Panc1 (cell line): ENCODE data around the gene KCNQ2. TPM values are rescaled to one million over a fixed set of nuclear protein-coding genes. Genes with fewer than 3 reads are reported as not detected.

ENCODE experiments used
- ATAC-seq: fragments of 200-7000 bp; cut with Tn5 transposase; 2 replicates; pipeline ENCODE4 v1.9.1; 2020; ENCODE audit warnings: mild to moderate bottlenecking, moderate library complexity
- BruUV-seq: library from RNA; stranded (reverse); fragments of 400-500 nt; replicated peaks from 2 replicates; lab custom pipeline; 2021; lab: Mats Ljungman, UMichigan
- CTCF ChIA-PET: fragments of 300-600 bp; sonication (Branson Sonifier 250); formaldehyde crosslinking; loops from one replicate; lab custom pipeline; 2022; ENCODE audit warnings: antibody characterized with exemption; lab: Charles Lee
- POLR2A ChIA-PET: fragments of 300-600 bp; sonication (Branson Sonifier 250); formaldehyde crosslinking; loops from one replicate; lab custom pipeline; 2022; ENCODE audit warnings: antibody characterized with exemption; lab: Charles Lee
- DNase-seq: peaks from one replicate; pipeline ENCODE4 v3.0.0-alpha.2; 2010; ENCODE audit warnings: low read depth, low spot score
- H3K27ac ChIP-seq: 2 replicates; pipeline ENCODE4 v1.5.1; 2011; ENCODE audit warnings: mild to moderate bottlenecking, low read length, inconsistent platforms
- H3K27me3 ChIP-seq: fragments of 200-500 bp; sonication (Bioruptor generic); 2 replicates; pipeline ENCODE4 v1.6.0; 2014; ENCODE audit warnings: low read length, inconsistent platforms; ENCODE audit not compliant: control insufficient read depth, insufficient read depth
- H3K36me3 ChIP-seq: fragments of 200-500 bp; sonication (Bioruptor generic); 2 replicates; pipeline ENCODE4 v1.5.1; 2014; ENCODE audit warnings: inconsistent platforms, mild to moderate bottlenecking, low read length, moderate library complexity; ENCODE audit not compliant: control insufficient read depth, insufficient read depth
- H3K4me1 ChIP-seq: 2 replicates; pipeline ENCODE4 v1.5.1; 2011; ENCODE audit warnings: inconsistent platforms, mild to moderate bottlenecking, low read length, moderate library complexity; ENCODE audit not compliant: control insufficient read depth, insufficient read depth
- H3K4me3 ChIP-seq, 2 experiments: 2 replicates each; pipeline ENCODE4 v1.5.1; 2011 to 2012; ENCODE audit warnings: low read depth in 2 of 2, low read length in 2 of 2, mild to moderate bottlenecking in 2 of 2, inconsistent platforms in 1 of 2, moderate library complexity in 1 of 2
- H3K9me3 ChIP-seq: fragments of 200-500 bp; sonication (Bioruptor generic); 2 replicates; pipeline ENCODE4 v1.5.1; 2014; ENCODE audit warnings: low read depth, mild to moderate bottlenecking, inconsistent platforms, low read length, moderate library complexity; ENCODE audit not compliant: control insufficient read depth, insufficient read depth
- POLR2AphosphoS5 ChIP-seq: IDR thresholded peaks from 2 replicates; pipeline ENCODE4 v1.6.1; 2012; ENCODE audit warnings: mild to moderate bottlenecking, low read depth, low read length, moderate library complexity
- SIN3A ChIP-seq: IDR thresholded peaks from 2 replicates; pipeline ENCODE4 v1.6.1; 2012; ENCODE audit warnings: low read depth, mild to moderate bottlenecking, low read length, moderate library complexity, borderline replicate concordance; ENCODE audit not compliant: insufficient read depth
- TCF7L2 ChIP-seq: IDR thresholded peaks from 2 replicates; pipeline ENCODE4 v1.6.1; 2011; ENCODE audit warnings: mild to moderate bottlenecking, low read depth, low read length, inconsistent platforms
- in situ Hi-C: cut with HindIII; loops from 2 replicates; pipeline ENCODE4 v1.10.0; 2016; ENCODE audit warnings: low sequenced_read_pairs, low pct_unique_long_range_greater_than_20kb
- intact Hi-C: fragments of 100-400 bp; cut with micrococcal nuclease; formaldehyde crosslinking; loops from one replicate; pipeline ENCODE4 v1.10.0; 2022; ENCODE audit not compliant: unreplicated experiment
- total RNA-seq: library from RNA; stranded (reverse); gene quantifications from one replicate; pipeline ENCODE4 v1.2.1, GENCODE V29; 2021; ENCODE audit not compliant: unreplicated experiment
- TF ChIP-seq, protein P1 (sequence below): fragments of 450-650 bp; IDR thresholded peaks from 2 replicates; pipeline ENCODE4 v1.5.1; 2017; ENCODE audit warnings: mild to moderate bottlenecking
- TF ChIP-seq, protein P2 (sequence below), 2 experiments: IDR thresholded peaks; 2 replicates each; pipeline ENCODE4 v1.6.1; 2011 to 2012; ENCODE audit warnings: low read depth in 2 of 2, control low read depth in 1 of 2, low read length in 1 of 2, mild to moderate bottlenecking in 1 of 2, moderate library complexity in 1 of 2; ENCODE audit not compliant: insufficient read depth in 1 of 2

KCNQ2 gene
- total RNA-seq, 1 experiment from 2014 or later = 19.4 TPM

GRCh38 chr20:63425846-63426485 is 46.5 kb downstream of the KCNQ2 start:
- no peaks in the 10 kb centered on the region for H3K27me3 ChIP-seq
- TF ChIP-seq SIN3A (no peak), TCF7L2 (no peak), POLR2AphosphoS5 (no peak)
- TF ChIP-seq, protein P1, sequence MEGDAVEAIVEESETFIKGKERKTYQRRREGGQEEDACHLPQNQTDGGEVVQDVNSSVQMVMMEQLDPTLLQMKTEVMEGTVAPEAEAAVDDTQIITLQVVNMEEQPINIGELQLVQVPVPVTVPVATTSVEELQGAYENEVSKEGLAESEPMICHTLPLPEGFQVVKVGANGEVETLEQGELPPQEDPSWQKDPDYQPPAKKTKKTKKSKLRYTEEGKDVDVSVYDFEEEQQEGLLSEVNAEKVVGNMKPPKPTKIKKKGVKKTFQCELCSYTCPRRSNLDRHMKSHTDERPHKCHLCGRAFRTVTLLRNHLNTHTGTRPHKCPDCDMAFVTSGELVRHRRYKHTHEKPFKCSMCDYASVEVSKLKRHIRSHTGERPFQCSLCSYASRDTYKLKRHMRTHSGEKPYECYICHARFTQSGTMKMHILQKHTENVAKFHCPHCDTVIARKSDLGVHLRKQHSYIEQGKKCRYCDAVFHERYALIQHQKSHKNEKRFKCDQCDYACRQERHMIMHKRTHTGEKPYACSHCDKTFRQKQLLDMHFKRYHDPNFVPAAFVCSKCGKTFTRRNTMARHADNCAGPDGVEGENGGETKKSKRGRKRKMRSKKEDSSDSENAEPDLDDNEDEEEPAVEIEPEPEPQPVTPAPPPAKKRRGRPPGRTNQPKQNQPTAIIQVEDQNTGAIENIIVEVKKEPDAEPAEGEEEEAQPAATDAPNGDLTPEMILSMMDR = no peak
- TF ChIP-seq, protein P2, sequence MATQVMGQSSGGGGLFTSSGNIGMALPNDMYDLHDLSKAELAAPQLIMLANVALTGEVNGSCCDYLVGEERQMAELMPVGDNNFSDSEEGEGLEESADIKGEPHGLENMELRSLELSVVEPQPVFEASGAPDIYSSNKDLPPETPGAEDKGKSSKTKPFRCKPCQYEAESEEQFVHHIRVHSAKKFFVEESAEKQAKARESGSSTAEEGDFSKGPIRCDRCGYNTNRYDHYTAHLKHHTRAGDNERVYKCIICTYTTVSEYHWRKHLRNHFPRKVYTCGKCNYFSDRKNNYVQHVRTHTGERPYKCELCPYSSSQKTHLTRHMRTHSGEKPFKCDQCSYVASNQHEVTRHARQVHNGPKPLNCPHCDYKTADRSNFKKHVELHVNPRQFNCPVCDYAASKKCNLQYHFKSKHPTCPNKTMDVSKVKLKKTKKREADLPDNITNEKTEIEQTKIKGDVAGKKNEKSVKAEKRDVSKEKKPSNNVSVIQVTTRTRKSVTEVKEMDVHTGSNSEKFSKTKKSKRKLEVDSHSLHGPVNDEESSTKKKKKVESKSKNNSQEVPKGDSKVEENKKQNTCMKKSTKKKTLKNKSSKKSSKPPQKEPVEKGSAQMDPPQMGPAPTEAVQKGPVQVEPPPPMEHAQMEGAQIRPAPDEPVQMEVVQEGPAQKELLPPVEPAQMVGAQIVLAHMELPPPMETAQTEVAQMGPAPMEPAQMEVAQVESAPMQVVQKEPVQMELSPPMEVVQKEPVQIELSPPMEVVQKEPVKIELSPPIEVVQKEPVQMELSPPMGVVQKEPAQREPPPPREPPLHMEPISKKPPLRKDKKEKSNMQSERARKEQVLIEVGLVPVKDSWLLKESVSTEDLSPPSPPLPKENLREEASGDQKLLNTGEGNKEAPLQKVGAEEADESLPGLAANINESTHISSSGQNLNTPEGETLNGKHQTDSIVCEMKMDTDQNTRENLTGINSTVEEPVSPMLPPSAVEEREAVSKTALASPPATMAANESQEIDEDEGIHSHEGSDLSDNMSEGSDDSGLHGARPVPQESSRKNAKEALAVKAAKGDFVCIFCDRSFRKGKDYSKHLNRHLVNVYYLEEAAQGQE (IDR thresholded peaks at IDR 0.05; ENCODE audit: insufficient read depth in 1 of 2, low read depth in 2 of 2, low read length in 1 of 2) = no peak
- POLR2A ChIA-PET = interaction anchor here (0.6 kb wide), 1 partner anchor 850 kb away, joined by 4 read pairs; no protein-coding TSS in a partner anchor
- ATAC-seq (no peak), DNase-seq (no peak)
- no peaks in the 10 kb centered on the region for H3K36me3 ChIP-seq
- no peaks in the 10 kb centered on the region for H3K9me3 ChIP-seq
- H3K4me3 ChIP-seq = no peak overlapping the region
- no peak overlapping the region for H3K27ac ChIP-seq
- CTCF ChIA-PET = interaction anchor here (0.6 kb wide), 1 partner anchor 27 kb away, joined by 5 read pairs; no protein-coding TSS in a partner anchor
- in situ Hi-C loops = no loop called here
- intact Hi-C loops = no loop called here
- no TSS peak for BruUV-seq
- H3K4me1 ChIP-seq = no peaks in the 10 kb centered on the region

- no peaks in the 10 kb centered on the region for H3K4me1 ChIP-seq
- no peak for DNase-seq
- CTCF ChIA-PET = interaction anchor here (1.1 kb wide), 1 partner anchor 46 kb away, joined by 4 read pairs; no protein-coding TSS in a partner anchor
- H3K4me3 ChIP-seq = no peak overlapping the region
- no peaks in the 10 kb centered on the region for H3K36me3 ChIP-seq
- H3K9me3 ChIP-seq = no peaks in the 10 kb centered on the region
- TF ChIP-seq POLR2AphosphoS5 = no peak
- TF ChIP-seq, protein P2 (IDR thresholded peaks at IDR 0.05; ENCODE audit: insufficient read depth in 1 of 2, low read depth in 2 of 2, low read length in 1 of 2) = no peak
- TF ChIP-seq, protein P1 = no peak
- no peak for TF ChIP-seq SIN3A
- no peak for TF ChIP-seq TCF7L2
- no TSS peak for BruUV-seq
- no peak overlapping the region for H3K27ac ChIP-seq
- in situ Hi-C loops = no loop called here
- POLR2A ChIA-PET = no interaction called here
- ATAC-seq = no peak
- intact Hi-C loops = no loop called here
- H3K27me3 ChIP-seq = no peaks in the 10 kb centered on the region
These were observed 47.8 kb downstream of the KCNQ2 start for GRCh38 chr20:63424613-63425012.
